ENCODE data around the gene CDYL2.
"Not testable (repeated sequence)": the region's sequence is repeated elsewhere in the genome, so short reads cannot be mapped to it uniquely, and the experiment has no call there.

The CDYL2 gene

GRCh38 chr16:80666378-80667250, 137.8 kb downstream of the CDYL2 start:
- DNase-seq = no peak

GRCh38 chr16:80665356-80665755, 139.0 kb downstream of the CDYL2 start:
- DNase-seq = no peak

GRCh38 chr16:80664786-80665185, 139.6 kb downstream of the CDYL2 start:
- no peak for DNase-seq

GRCh38 chr16:80664226-80664625, 140.2 kb downstream of the CDYL2 start:
- DNase-seq = no peak

GRCh38 chr16:80663078-80663477, 141.3 kb downstream of the CDYL2 start:
- DNase-seq = no peak

GRCh38 chr16:80659865-80660264, 144.5 kb downstream of the CDYL2 start:
- no peak for DNase-seq

- no peak for DNase-seq
Measured at GRCh38 chr16:80656711-80657150, 147.7 kb downstream of the CDYL2 start.

- DNase-seq = no peak
Measured at GRCh38 chr16:80656161-80656560, 148.2 kb downstream of the CDYL2 start.

GRCh38 chr16:80655751-80656150, 148.6 kb downstream of the CDYL2 start:
- no peak for DNase-seq

- no peak for DNase-seq
Measured at GRCh38 chr16:80654094-80654862, 150.1 kb downstream of the CDYL2 start.

- DNase-seq = no peak
Measured at GRCh38 chr16:80652441-80652840, 152.0 kb downstream of the CDYL2 start.

GRCh38 chr16:80650281-80650680, 154.1 kb downstream of the CDYL2 start:
- not testable (repeated sequence) for DNase-seq

- no peak for DNase-seq
Measured at GRCh38 chr16:80640316-80640715, 164.1 kb downstream of the CDYL2 start.

GRCh38 chr16:80639636-80640035, 164.8 kb downstream of the CDYL2 start:
- DNase-seq = no peak

GRCh38 chr16:80637621-80638020, 166.8 kb downstream of the CDYL2 start:
- no peak for DNase-seq

GRCh38 chr16:80631581-80631980, 172.8 kb downstream of the CDYL2 start:
- DNase-seq = no peak

GRCh38 chr16:80628254-80628653, 176.1 kb downstream of the CDYL2 start:
- no peak for DNase-seq

- DNase-seq = no peak
Measured at GRCh38 chr16:80627108-80627507, 177.3 kb downstream of the CDYL2 start.

- no peak for DNase-seq
Measured at GRCh38 chr16:80623376-80623775, 181.0 kb downstream of the CDYL2 start.

GRCh38 chr16:80622007-80622406, 182.4 kb downstream of the CDYL2 start:
- DNase-seq = no peak

GRCh38 chr16:80620736-80621605, 183.4 kb downstream of the CDYL2 start:
- DNase-seq = no peak

GRCh38 chr16:80619824-80620223, 184.6 kb downstream of the CDYL2 start:
- DNase-seq = no peak

All from GOT3 (cell line).